22Rv1 (cell line): ENCODE results near the gene NDUFAF4.
A peak's percentile ranks its signal among the peaks of the same experiment; 100 is the strongest.

ENCODE experiments used
- H3K27ac ChIP-seq: fragments of 450-650 bp; 2 replicates; pipeline ENCODE4 v1.5.1; 2017
- CTCF ChIP-seq: fragments of 450-650 bp; IDR thresholded peaks from 2 replicates; pipeline ENCODE4 v1.5.1; 2017; ENCODE audit warnings: mild to moderate bottlenecking
- ZFX ChIP-seq: fragments of 450-650 bp; IDR thresholded peaks from 2 replicates; pipeline ENCODE4 v1.6.1; 2017; ENCODE audit warnings: antibody characterized with exemption, borderline replicate concordance

The NDUFAF4 gene

GRCh38 chr6:96934087-96934486 lies 36.4 kb upstream of the NDUFAF4 start:
- TF ChIP-seq CTCF = no peak
- TF ChIP-seq ZFX = no peak
- no peak overlapping the region for H3K27ac ChIP-seq

GRCh38 chr6:96931198-96931597 lies 33.5 kb upstream of the NDUFAF4 start:
- no peak overlapping the region for H3K27ac ChIP-seq
- TF ChIP-seq CTCF (no peak), ZFX (no peak)

GRCh38 chr6:96929741-96930140 lies 32.0 kb upstream of the NDUFAF4 start:
- H3K27ac ChIP-seq = no peak overlapping the region
- TF ChIP-seq ZFX (no peak), CTCF (no peak)

- no peak for TF ChIP-seq CTCF
- no peak for TF ChIP-seq ZFX
- H3K27ac ChIP-seq = no peak overlapping the region
Observed at GRCh38 chr6:96927660-96928059, 30.0 kb upstream of the NDUFAF4 start.

GRCh38 chr6:96926425-96926824 lies 28.7 kb upstream of the NDUFAF4 start:
- no peak for TF ChIP-seq CTCF
- TF ChIP-seq ZFX = no peak

GRCh38 chr6:96925290-96925687 lies 27.6 kb upstream of the NDUFAF4 start:
- H3K27ac ChIP-seq = no peak overlapping the region; the same call in 1 of the 2 replicates
- no peak for TF ChIP-seq CTCF
- TF ChIP-seq ZFX = no peak

More at GRCh38 chr6:96926425-96926824, 28.7 kb upstream of the NDUFAF4 start:
- H3K27ac ChIP-seq = no peak overlapping the region

- TF ChIP-seq CTCF (no peak), ZFX (no peak)
- peak overlapping the region; percentile 71 for H3K27ac ChIP-seq
Observed at GRCh38 chr6:96923871-96924493, 26.3 kb upstream of the NDUFAF4 start.
